ENCODE data around the gene DCST2. TPM values are rescaled to one million over a fixed set of nuclear protein-coding genes. Genes with fewer than 3 reads are reported as not detected.

Gene DCST2
- total and polyA plus RNA-seq, 9 of the 15 experiments (the other 6 are each of a cell fraction or from before 2014, with no cell fraction given), result 0.09 to 0.49 (median 0.11) TPM; not detected in 3

- no peak for TF ChIP-seq ZNF217 (CRISPR knock-in tag; IDR thresholded peaks at IDR 0.05)
- TF ChIP-seq ZMIZ1 (IDR thresholded peaks at IDR 0.05; ENCODE audit: low read depth in 2 of 2, low read length in 2 of 2), result no peak
- no peak for TF ChIP-seq IRF2 (CRISPR knock-in tag; IDR thresholded peaks at IDR 0.05)
- TF ChIP-seq KDM1A (IDR thresholded peaks at IDR 0.05), result 0 out of 4 replicates have a peak, but pooled peaks of 1 of the 2 experiments have one; percentile 25
- TF ChIP-seq ZBTB2 (IDR thresholded peaks at IDR 0.05), result 0 out of 2 replicates have a peak, but pooled peaks have one; percentile 49
- TF ChIP-seq MXD1 (CRISPR knock-in tag; IDR thresholded peaks at IDR 0.05; ENCODE audit: borderline replicate concordance, poor library complexity, severe bottlenecking), result no peak
- TF ChIP-seq TRIM28 (IDR thresholded peaks at IDR 0.05), result no peak; the same call in 1 of the 2 replicates
- no peak for TF ChIP-seq MECOM (CRISPR knock-in tag; IDR thresholded peaks at IDR 0.05)
- no peak for TF ChIP-seq ZNF79 (CRISPR knock-in tag; IDR thresholded peaks at IDR 0.05; ENCODE audit: low read depth)
- TF ChIP-seq HLTF (IDR thresholded peaks at IDR 0.05), result peak; percentile 65; the same call in 1 of the 2 replicates
- TF ChIP-seq STAT5B (CRISPR knock-in tag; IDR thresholded peaks at IDR 0.05), result no peak
- peak; percentile 86 for TF ChIP-seq NBN (IDR thresholded peaks at IDR 0.05; ENCODE audit: low read depth)
- TF ChIP-seq GTF2B (IDR thresholded peaks at IDR 0.05; ENCODE audit: extremely low read depth, insufficient read length), result no peak
- no peak for TF ChIP-seq ZNF23 (CRISPR knock-in tag; IDR thresholded peaks at IDR 0.05)
- no peak for TF ChIP-seq SAFB2 (IDR thresholded peaks at IDR 0.05; ENCODE audit: borderline replicate concordance, low read depth, low read length, severe bottlenecking)
- peak; percentile 86 for TF ChIP-seq POLR2A (conservative IDR thresholded peaks at IDR 0.05)
- no peak for TF ChIP-seq ILK (tag; IDR thresholded peaks at IDR 0.05; ENCODE audit: borderline replicate concordance, low read depth)
- TF ChIP-seq SIN3B (IDR thresholded peaks at IDR 0.05; ENCODE audit: low read depth), result no peak
- no peak for TF ChIP-seq MBD1 (CRISPR knock-in tag; IDR thresholded peaks at IDR 0.05)
- TF ChIP-seq FOS (IDR thresholded peaks at IDR 0.05; ENCODE audit: extremely low read depth, insufficient read length), result no peak
- TF ChIP-seq MBD2 (IDR thresholded peaks at IDR 0.05; ENCODE audit: borderline replicate concordance, low read depth), result no peak
- TF ChIP-seq RBFOX2 (IDR thresholded peaks at IDR 0.05; ENCODE audit: low read depth, low read length), result no peak
Measured at GRCh38 chr1:154973344-154974101, 60.1 kb downstream of the DCST2 start (continued).

All from K562 (cell line).